Mesenteric fat pad (tissue), 1 donor: ENCODE results near the gene TRIOBP. TPM values are rescaled to one million over a fixed set of nuclear protein-coding genes. Genes with fewer than 3 reads are reported as not detected.
A peak's percentile ranks its signal among the peaks of the same experiment; 100 is the strongest.

Experiments
- DNase-seq: peaks from one replicate; pipeline ENCODE4 v3.0.0-alpha.2; 2020; ENCODE audit warnings: low spot score
- total RNA-seq: library from RNA; stranded (reverse); fragmentation: NEBNext Ultra II Directional; extraction: Animal tissue kit (Norgen Biotek cat#: 25700); gene quantifications from one replicate; pipeline ENCODE4 v1.2.1, GENCODE V29; 2021
- donor health status: DM: yes; HTN: yes; CAD: no.

Gene TRIOBP
- total RNA-seq, 1 donor from 2014 or later = 91.7 TPM

DNA sequence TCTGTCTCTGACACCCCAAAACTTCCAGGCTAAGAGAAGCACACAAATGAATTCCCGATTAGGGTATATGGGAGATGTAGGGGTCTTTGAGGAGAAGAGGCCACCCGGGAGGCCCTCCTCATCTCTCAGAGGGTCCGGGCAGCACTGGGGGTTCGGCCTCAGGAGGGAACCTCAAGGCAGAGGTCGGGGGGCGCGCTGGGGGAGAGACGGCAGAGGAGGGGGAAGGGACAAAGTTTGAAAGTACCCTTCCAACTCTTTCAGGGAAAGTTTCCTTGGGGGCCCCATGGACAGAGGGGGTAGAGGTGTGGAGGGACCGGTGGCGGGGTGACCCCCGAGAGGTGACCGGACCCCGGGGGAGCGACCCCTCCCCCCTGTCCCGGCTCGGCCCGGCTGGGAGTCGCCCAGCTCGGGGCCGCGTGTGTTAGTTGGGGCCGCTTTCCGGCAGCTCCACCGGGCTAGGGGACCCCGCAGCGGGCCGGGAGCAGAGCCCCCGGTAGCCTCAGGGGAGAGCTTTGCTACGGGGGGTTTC, 107.6 kb downstream of the TRIOBP start:
- DNase-seq = no peak

DNA sequence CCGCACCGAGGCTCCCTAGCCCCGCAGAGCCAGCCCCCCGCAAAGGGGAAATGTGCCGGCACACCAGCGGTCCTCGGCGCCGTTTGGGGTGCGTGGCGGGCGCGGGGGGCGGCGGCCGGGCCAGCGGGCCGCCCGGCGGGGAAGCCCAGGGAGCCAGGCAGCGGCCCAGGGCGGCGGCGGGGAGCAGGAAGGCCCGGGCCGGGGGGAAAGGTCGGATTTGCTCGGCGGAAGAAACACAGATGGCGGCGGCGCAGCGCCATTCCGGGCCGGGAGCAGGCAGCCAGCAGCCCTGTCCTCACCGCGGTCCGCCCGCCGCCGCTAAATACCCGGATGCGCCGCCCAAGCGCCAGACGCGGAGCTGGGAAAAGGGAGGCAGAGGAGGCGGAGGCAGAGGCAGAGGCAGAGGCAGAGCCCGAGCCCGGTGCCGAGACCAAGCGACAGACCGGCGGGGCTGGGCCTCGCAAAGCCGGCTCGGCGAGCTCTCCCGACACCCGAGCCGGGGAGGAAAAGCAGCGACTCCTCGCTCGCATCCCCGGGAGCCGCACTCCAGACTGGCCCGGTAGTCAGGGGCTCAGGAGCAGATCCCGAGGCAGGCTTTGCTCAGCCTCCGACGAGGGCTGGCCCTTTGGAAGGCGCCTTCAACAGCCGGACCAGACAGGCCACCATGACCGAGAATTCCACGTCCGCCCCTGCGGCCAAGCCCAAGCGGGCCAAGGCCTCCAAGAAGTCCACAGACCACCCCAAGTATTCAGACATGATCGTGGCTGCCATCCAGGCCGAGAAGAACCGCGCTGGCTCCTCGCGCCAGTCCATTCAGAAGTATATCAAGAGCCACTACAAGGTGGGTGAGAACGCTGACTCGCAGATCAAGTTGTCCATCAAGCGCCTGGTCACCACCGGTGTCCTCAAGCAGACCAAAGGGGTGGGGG, 108.3 kb downstream of the TRIOBP start:
- peak; percentile 98 for DNase-seq

- no peak for DNase-seq
Measured at GRCh38 chr22:37805810-37806277, 109.0 kb downstream of the TRIOBP start.

GRCh38 chr22:37806409-37807333, 109.8 kb downstream of the TRIOBP start:
- no peak for DNase-seq

GRCh38 chr22:37807410-37808293, 110.8 kb downstream of the TRIOBP start, which contains the start of gene GCAT:
Gene GCAT, plus strand, starts transcription at chr22:37807934. Its CDS starts 34 bp downstream, at chr22:37807968.
- peak; percentile 98 for DNase-seq

DNA sequence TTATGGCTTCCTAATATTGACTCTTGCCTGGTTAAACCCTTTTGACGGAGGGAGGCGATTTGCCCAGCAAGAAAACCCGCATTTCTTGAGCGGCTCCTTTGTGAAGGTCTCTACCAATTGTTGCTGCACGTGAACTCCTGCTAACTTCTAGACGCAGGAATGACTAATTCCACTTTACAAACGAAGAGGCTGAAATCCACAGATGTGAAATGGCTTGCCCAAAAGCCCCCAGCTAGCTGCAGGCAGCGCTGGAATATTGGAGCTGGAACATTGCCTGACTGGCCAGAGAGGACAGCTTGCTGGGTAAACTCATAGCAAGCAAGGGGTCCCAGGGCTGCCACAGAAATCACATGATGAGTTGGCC, 111.4 kb downstream of the TRIOBP start:
- no peak for DNase-seq

DNA sequence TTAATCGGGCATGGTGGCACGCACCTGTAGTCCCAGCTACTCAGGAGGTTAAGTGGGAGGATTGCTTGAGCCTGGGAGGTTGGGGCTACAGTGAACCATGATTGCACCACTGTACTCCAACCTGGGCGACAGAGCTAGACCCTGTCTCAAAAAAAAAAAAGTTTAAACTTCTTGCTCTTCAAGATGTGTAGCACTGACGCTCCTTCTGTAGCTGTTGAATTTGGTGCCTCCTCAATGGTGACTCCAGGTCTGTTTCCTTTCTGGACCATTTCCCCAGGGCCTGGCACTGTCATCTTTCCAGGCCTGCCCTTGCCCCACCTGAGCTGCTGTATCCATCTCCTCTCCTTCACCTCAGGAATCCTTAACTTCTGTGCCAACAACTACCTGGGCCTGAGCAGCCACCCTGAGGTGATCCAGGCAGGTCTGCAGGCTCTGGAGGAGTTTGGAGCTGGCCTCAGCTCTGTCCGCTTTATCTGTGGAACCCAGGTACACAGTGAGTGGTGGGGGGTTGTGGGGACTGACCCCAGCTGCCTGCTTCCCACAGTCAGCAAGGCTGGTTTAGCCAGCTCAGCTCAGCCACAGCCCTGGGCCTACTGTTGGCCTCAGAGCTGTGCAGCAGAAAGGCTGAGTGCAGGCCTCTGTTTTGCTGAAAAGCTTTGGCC, 113.0 kb downstream of the TRIOBP start:
- no peak for DNase-seq

DNA sequence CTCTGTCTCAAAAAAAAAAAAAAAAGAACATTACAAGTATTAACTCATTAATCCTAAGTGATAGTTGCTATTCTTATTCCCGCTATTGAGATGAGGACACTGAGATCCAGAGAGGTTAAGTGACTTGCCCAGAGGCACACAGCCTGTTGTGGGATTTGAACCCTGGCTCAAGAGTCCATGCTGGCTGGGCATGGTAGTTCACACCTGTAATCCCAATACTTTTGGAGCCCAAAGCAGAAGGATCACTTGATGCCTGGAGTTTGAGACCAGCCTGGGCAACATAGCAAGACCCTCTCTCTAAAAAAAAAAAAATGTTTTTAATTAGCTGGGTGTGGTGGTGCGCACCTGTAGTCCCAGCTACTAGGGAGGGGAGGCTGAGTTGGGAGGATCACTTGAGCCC, 115.0 kb downstream of the TRIOBP start:
- DNase-seq = no peak

- no peak for DNase-seq
Measured at GRCh38 chr22:37812869-37813678, 116.2 kb downstream of the TRIOBP start.

GRCh38 chr22:37815593-37815992, 118.7 kb downstream of the TRIOBP start:
- DNase-seq = no peak

DNA sequence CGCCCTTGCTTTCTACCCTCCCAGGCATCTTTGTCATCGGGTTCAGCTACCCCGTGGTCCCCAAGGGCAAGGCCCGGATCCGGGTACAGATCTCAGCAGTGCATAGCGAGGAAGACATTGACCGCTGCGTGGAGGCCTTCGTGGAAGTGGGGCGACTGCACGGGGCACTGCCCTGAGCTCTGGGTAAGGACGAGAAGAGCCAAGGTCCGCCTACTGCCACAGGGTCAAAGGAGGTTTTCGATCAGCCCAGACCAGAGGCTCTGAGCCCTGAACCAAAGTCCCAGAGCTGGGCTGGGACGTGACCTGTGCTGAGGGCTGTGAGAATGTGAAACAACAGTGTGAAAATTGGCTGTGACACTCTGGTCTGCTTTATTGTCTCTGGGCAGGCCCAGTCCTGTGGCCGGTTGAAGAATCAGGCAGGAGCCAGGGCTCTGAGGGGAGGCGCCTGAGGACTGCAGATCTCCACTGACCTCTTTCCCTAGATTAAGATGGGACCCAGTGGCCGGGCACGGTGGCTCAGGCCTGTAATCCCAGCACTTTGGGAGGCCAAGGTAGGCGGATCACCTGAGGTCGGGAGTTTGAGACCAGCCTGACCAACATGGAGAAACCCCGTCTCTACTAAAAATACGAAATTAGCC, 119.8 kb downstream of the TRIOBP start:
- DNase-seq = no peak

- DNase-seq = peak; percentile 92
Measured at GRCh38 chr22:37817705-37818408, 121.0 kb downstream of the TRIOBP start.

- peak; percentile 92 for DNase-seq
Measured at GRCh38 chr22:37818409-37819104, 121.7 kb downstream of the TRIOBP start.

DNA sequence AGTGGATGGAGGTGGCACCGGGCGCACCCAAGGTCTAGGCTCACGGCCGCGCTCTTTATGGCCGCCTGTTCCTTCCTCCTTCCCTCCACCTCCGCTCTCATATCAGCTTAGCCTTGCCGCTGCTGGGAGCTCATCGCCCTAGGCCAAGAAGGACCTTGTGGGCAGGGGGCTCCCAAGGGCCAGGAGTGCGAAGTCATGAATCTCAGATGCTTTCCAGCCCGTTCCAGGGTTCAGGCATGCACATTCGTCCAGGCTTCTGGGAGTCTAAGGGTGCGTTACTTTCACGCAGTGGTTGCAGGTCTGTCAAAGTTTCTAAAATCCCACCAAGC, 122.2 kb downstream of the TRIOBP start:
- DNase-seq = no peak

DNA sequence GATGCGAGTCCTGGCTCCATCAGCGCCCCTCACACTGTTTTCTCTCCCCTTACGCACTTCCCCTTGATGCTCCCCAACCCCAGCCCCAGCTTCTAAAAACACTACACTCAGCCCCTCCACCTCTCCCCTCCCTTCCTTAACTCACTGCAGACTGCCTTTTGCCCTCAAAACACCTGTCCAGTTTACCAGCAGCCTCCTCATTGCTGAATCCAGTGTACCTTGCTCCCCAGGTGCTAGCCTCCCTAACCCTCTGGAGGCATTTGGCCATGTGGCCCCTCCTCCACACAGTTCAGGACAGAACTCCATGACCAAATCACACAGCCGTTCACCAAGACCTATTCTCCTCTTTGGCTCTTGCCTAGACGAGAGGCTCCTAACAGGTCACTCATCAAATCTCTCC, 123.5 kb downstream of the TRIOBP start:
- no peak for DNase-seq

- no peak for DNase-seq
Measured at GRCh38 chr22:37822079-37822833, 125.4 kb downstream of the TRIOBP start.
